ENCODE data around the gene MS4A15.

DNA sequence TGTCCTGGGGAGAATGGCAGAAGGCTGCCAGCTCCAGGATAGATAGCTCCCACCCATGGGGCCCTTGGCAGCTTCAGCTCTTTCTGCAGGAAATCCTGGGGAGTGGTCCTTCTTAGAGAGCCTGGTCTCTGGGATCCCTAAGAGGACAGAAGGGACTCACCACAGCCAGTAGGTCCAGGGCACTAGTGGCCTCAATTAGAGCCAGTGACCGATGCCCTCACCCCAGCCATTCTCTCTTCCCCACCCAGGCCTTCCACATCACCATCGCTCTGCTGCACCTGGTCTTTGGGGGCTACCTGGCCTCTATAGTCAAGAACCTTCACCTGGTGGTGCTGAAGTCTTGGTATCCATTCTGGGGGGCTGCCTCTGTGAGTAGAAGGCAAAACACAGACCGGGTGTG is 34.1 kb downstream of the MS4A15 start:
- TF ChIP-seq, protein P1, sequence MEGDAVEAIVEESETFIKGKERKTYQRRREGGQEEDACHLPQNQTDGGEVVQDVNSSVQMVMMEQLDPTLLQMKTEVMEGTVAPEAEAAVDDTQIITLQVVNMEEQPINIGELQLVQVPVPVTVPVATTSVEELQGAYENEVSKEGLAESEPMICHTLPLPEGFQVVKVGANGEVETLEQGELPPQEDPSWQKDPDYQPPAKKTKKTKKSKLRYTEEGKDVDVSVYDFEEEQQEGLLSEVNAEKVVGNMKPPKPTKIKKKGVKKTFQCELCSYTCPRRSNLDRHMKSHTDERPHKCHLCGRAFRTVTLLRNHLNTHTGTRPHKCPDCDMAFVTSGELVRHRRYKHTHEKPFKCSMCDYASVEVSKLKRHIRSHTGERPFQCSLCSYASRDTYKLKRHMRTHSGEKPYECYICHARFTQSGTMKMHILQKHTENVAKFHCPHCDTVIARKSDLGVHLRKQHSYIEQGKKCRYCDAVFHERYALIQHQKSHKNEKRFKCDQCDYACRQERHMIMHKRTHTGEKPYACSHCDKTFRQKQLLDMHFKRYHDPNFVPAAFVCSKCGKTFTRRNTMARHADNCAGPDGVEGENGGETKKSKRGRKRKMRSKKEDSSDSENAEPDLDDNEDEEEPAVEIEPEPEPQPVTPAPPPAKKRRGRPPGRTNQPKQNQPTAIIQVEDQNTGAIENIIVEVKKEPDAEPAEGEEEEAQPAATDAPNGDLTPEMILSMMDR (IDR thresholded peaks at IDR 0.05), result no peak
- TF ChIP-seq POLR2A (IDR thresholded peaks at IDR 0.05), result no peak
